Measurements from ENCODE around the gene ZFHX3. TPM values are rescaled to one million over a fixed set of nuclear protein-coding genes. Genes with fewer than 3 reads are reported as not detected.

Gene ZFHX3
- total RNA-seq, 1 donor from 2014 or later, result 40.1 TPM

DNA sequence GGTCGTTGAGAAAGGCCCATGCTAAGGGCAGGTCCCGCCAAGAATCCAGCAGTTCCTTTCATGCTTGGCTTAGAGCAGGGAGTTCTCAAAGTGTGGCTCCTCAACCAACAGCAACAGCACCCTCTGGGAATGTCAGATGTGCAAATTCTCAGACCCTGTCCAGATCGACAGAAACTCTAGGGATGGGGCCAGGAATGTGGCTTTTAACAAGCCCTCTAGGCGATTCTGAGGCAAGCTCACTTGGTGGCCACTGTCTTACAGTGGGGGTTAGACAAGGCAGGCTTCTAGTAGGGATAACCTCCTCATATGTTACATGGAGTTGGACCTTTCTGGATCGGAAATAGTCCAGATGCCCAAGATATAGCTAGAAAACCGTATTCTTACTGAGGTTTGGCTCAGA is 144.8 kb downstream of the ZFHX3 start:
- DNase-seq (ENCODE audit: low read depth, low spot score), result no peak
- TF ChIP-seq CTCF (conservative IDR thresholded peaks at IDR 0.05), result no peak
- Mint-ChIP-seq H3K9me3 (no peaks in the 10 kb centered on the region), H3K4me1 (peaks cover 24% of the 10 kb centered on the region), H3K4me3 (no peak overlapping the region), H3K36me3 (ENCODE audit: low read depth) (peaks cover 2% of the 10 kb centered on the region), H3K27me3 (ENCODE audit: low read depth) (no peaks in the 10 kb centered on the region), H3K27ac (ENCODE audit: unreplicated experiment) (no peak overlapping the region)

DNA sequence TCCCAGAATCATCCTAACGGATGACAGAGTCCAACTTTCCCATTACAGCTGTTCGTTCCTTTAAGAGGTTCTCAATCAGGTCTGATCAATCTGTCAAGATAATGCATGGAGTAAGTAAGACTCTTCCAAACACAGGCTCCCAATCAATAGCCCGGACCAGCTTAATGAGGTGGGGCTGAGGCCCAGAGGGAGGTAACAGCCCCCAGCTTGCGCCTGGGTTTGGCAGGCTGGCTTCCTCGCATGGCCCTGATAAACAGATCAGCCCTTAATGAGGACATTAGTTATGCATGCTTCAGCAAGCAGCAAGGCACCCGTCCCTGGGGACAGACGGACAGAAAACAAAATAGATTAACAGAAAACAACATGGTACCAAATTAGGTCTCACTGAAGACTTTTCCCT is 145.7 kb downstream of the ZFHX3 start:
- Mint-ChIP-seq H3K4me3 (no peak overlapping the region), H3K36me3 (ENCODE audit: low read depth) (peaks cover 2% of the 10 kb centered on the region), H3K9me3 (no peaks in the 10 kb centered on the region), H3K27me3 (ENCODE audit: low read depth) (no peaks in the 10 kb centered on the region), H3K4me1 (peaks cover 22% of the 10 kb centered on the region), H3K27ac (ENCODE audit: unreplicated experiment) (no peak overlapping the region)
- TF ChIP-seq CTCF (conservative IDR thresholded peaks at IDR 0.05), result no peak
- no peak for DNase-seq (ENCODE audit: low read depth, low spot score)

DNA sequence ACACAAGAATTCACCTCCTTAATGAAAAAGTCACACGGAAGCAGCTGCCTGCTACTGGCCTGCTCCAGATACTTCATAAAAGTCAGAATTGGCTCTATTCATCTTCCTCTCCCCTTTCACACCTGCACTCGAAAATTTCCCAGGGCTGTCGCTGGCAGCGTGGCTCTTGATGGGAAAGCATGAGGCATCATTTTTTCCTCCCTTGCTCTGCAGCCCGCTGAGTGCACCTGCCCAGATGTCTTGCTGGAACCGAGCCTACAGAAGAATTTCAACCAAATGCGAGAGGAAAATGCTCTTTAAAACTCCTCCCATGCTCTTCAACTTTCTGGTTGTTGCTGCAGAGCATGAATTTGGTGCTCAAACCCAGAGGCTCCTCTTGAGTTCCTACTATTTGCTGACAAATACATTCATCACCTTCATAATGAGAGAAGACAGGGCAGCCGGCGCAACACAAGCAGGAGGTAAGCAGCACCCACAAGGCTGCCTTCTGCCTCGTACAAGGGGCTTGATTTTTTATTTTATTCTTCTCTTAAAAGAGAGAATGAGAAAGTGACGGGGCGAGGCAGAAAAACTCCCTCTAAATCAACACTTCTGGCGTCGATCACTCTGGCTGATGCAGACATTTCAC is 146.8 kb downstream of the ZFHX3 start:
- Mint-ChIP-seq H3K27me3 (ENCODE audit: low read depth) (no peaks in the 10 kb centered on the region), H3K36me3 (ENCODE audit: low read depth) (peaks cover 4% of the 10 kb centered on the region), H3K4me3 (no peak overlapping the region), H3K4me1 (peaks cover 31% of the 10 kb centered on the region), H3K27ac (ENCODE audit: unreplicated experiment) (no peak overlapping the region), H3K9me3 (no peaks in the 10 kb centered on the region)
- TF ChIP-seq CTCF (conservative IDR thresholded peaks at IDR 0.05), result no peak
- DNase-seq (ENCODE audit: low read depth, low spot score), result no peak

DNA sequence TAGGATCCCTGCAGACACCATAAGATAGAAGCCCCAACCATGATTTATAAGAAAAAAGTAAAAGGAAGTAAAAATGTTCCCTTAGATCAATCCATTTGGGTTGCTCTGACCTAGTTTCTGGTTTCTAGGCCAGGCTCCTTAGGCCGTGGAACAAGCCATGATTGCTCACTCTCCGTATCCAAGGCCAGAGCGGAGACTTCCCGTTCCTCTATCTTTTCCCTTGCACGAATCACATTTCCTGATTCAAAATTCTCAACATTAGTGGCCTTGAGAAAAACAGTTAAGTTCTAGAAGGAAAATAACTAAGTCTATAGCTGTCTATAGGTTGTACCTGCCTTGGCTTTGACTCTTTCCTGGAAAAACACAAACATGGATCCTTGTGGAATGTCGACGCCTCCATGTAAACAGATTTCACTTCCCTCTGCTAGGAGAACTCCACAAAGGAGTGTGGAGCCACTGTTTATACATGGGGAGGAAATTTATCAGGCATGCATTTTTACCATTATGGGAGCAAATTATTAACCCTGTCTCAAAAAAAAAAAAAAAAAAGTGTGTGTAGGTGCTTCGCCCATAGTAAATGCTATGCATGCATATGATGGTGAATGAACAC is 149.6 kb downstream of the ZFHX3 start:
- Mint-ChIP-seq H3K4me3 (no peak overlapping the region), H3K27me3 (ENCODE audit: low read depth) (no peaks in the 10 kb centered on the region), H3K4me1 (peaks cover 49% of the 10 kb centered on the region), H3K27ac (ENCODE audit: unreplicated experiment) (no peak overlapping the region), H3K9me3 (no peaks in the 10 kb centered on the region), H3K36me3 (ENCODE audit: low read depth) (peaks cover 4% of the 10 kb centered on the region)
- no peak for TF ChIP-seq CTCF (conservative IDR thresholded peaks at IDR 0.05)
- no peak for DNase-seq (ENCODE audit: low read depth, low spot score)

DNA sequence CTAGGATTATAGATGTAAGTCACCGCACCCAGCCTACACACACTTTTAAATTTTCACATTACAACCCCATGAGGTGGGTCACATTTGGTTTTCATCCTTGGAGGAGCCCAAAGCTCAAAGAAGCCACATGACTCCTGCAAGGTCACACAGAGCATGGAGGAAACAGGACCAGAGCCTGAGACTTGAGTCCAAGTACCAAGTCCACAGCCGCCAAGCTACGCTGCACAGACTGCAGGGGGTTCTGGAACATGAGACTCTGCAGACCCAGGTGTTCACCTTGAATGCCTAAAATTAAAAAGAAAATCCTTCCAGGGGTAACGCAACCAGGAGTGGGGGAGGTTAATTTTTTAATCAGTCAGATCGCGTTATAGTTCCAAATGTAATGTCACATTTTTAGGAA is 150.2 kb downstream of the ZFHX3 start:
- Mint-ChIP-seq H3K4me3 (no peak overlapping the region), H3K27ac (ENCODE audit: unreplicated experiment) (no peak overlapping the region), H3K9me3 (no peaks in the 10 kb centered on the region), H3K36me3 (ENCODE audit: low read depth) (peaks cover 4% of the 10 kb centered on the region), H3K4me1 (peaks cover 51% of the 10 kb centered on the region), H3K27me3 (ENCODE audit: low read depth) (no peaks in the 10 kb centered on the region)
- no peak for TF ChIP-seq CTCF (conservative IDR thresholded peaks at IDR 0.05)
- DNase-seq (ENCODE audit: low read depth, low spot score), result no peak
